Activated B cell treated with CpG ODN at 0.5 μM for 24 hours (primary cell): ENCODE data around the gene SLC4A2. TPM values are rescaled to one million over a fixed set of nuclear protein-coding genes. Genes with fewer than 3 reads are reported as not detected.
"Not testable (repeated sequence)": the region's sequence is repeated elsewhere in the genome, so short reads cannot be mapped to it uniquely, and the experiment has no call there.

Experiments
- ATAC-seq: fragments of 200-7000 bp; cut with Tn5 transposase; one replicate; pipeline ENCODE4 v1.10.0; 2021; ENCODE audit warnings: low read depth, mild to moderate bottlenecking, moderate library complexity
- CTCF ChIA-PET: fragments of 350-600 bp; sonication (Branson Sonifier 250); formaldehyde crosslinking; loops from one replicate; lab custom pipeline; 2021; ENCODE audit warnings: antibody characterized with exemption; lab: Charles Lee
- POLR2A ChIA-PET: fragments of 350-600 bp; sonication (Branson Sonifier 250); formaldehyde crosslinking; loops from one replicate; lab custom pipeline; 2021; ENCODE audit warnings: antibody characterized with exemption; lab: Charles Lee
- DNase-seq: peaks from one replicate; pipeline ENCODE4 v3.0.0; 2022
- H3K27ac Mint-ChIP-seq: one replicate; pipeline ENCODE4 v1.8.0; 2020; ENCODE audit warnings: mixed read lengths
- H3K27me3 Mint-ChIP-seq: one replicate; pipeline ENCODE4 v1.8.0; 2021; ENCODE audit warnings: mixed read lengths
- H3K36me3 Mint-ChIP-seq: one replicate; pipeline ENCODE4 v1.8.0; 2021; ENCODE audit warnings: low read depth, mixed read lengths
- H3K4me1 Mint-ChIP-seq: one replicate; pipeline ENCODE4 v1.8.0; 2021; ENCODE audit warnings: mixed read lengths
- H3K4me3 Mint-ChIP-seq: one replicate; pipeline ENCODE4 v1.8.0; 2020; ENCODE audit warnings: mild to moderate bottlenecking, mixed read lengths
- H3K9me3 Mint-ChIP-seq: one replicate; pipeline ENCODE4 v1.8.0; 2020; ENCODE audit warnings: mixed read lengths
- intact Hi-C: fragments of 100-400 bp; cut with micrococcal nuclease; formaldehyde crosslinking; loops from one replicate; pipeline ENCODE4 v1.15.1; 2024
- total RNA-seq: library from RNA; stranded (reverse); gene quantifications from 2 replicates; pipeline ENCODE4 v1.2.3, GENCODE V29; 2022
- TF ChIP-seq, protein P1 (sequence below): fragments of 200-600 bp; IDR thresholded peaks from one replicate; pipeline ENCODE4 v1.8.0; 2022; ENCODE audit warnings: antibody characterized with exemption, mild to moderate bottlenecking

SLC4A2 gene
- total RNA-seq, 1 donor from 2014 or later = 72.5 TPM

DNA sequence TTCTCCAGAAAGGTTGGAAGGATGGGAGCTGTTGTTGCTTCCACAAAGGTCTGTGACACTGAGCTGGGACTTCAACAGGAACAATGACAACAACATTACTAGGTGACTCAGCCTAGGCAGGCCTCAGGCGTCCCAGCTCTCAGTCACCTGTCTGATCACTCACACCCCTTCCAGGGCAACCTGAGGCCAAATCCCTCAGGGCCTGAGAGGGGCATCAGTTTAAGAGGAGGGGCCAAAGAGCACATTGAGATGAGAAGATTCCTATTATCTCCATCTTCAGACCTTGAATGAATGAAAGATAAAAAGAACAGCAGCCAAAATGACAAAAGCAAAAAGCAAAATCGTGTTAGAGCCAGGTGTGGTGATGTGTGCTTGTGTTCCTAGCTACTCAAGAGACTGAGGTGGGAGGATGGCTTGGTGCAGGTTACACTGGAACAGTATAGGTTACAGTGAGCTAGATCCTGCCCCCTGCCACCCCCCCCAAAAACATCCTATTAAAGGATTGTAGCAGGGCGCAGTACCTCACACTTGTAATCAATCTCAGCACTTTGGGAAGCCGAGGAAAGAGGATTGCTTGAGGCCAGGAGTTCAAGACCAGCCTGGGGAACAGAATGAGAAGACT lies 34.8 kb upstream of the SLC4A2 start, which contains the start of gene ATG9B:
Gene ATG9B, minus strand, starts transcription at position 60 of the 622 bp plus-strand sequence. CDS start 71 bp downstream, outside the sequence.
- peaks cover 5% of the 10 kb centered on the region for H3K36me3 Mint-ChIP-seq
- no peaks in the 10 kb centered on the region for H3K9me3 Mint-ChIP-seq
- DNase-seq = no peak
- no peak within 1 kb of the TSS for H3K4me3 Mint-ChIP-seq
- H3K27me3 Mint-ChIP-seq = peaks cover 37% of the 10 kb centered on the region
- peaks cover 18% of the 10 kb centered on the region for H3K4me1 Mint-ChIP-seq
- ChIA-PET CTCF (no interaction called here), POLR2A (no interaction called here)
- TF ChIP-seq, protein P1, sequence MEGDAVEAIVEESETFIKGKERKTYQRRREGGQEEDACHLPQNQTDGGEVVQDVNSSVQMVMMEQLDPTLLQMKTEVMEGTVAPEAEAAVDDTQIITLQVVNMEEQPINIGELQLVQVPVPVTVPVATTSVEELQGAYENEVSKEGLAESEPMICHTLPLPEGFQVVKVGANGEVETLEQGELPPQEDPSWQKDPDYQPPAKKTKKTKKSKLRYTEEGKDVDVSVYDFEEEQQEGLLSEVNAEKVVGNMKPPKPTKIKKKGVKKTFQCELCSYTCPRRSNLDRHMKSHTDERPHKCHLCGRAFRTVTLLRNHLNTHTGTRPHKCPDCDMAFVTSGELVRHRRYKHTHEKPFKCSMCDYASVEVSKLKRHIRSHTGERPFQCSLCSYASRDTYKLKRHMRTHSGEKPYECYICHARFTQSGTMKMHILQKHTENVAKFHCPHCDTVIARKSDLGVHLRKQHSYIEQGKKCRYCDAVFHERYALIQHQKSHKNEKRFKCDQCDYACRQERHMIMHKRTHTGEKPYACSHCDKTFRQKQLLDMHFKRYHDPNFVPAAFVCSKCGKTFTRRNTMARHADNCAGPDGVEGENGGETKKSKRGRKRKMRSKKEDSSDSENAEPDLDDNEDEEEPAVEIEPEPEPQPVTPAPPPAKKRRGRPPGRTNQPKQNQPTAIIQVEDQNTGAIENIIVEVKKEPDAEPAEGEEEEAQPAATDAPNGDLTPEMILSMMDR = no peak
- intact Hi-C loops = loop anchor here (5.0 kb wide), 3 partner anchors 617 to 1402 kb away; partner anchors contain the start of gene ZNF775
- no peak for ATAC-seq
- no peak within 1 kb of the TSS for H3K27ac Mint-ChIP-seq

DNA sequence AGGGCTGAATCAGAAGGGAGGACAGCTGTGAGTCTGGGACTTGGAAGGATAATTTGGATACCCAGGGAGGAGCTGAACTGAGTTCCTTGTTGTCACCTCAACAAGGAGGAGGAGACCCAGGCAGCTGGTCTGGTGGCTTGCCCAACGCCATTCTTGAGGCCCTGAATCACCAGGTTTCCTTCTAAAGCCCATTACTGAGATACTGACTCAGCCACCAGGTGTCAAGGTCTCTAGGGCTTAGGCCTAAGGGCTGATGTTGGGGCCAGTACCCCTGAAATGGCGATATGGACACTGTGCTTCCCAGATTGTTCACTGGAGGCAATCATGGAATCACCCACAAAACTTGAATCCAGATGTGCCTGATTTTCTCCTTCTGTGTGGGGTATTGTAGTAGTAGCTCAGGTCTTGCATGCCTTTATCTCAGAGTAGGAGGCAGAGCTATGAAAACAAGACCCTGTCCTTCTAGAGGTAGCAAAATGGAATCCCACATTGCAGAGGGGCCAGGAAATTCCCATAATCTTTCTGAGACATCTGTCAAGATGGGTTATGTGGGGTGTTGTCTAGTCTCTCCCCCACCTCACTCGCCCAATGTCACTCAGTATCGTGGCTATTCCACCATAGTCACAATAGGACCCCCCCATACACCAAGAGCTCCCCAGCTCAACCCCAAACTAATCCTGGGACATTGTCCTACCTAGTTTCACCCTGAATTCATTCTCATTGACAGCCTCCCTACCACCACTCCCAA lies 33.3 kb upstream of the SLC4A2 start:
- ATAC-seq (no peak), DNase-seq (no peak)
- TF ChIP-seq, protein P1 = no peak
- Mint-ChIP-seq H3K4me1 (peaks cover 22% of the 10 kb centered on the region), H3K4me3 (no peak overlapping the region), H3K9me3 (no peaks in the 10 kb centered on the region), H3K36me3 (peaks cover 6% of the 10 kb centered on the region), H3K27me3 (peaks cover 22% of the 10 kb centered on the region), H3K27ac (no peak overlapping the region)
- CTCF ChIA-PET = interaction anchor here (1.3 to 3.9 kb wide), 2 partner anchors 8 to 40 kb away, joined by 3 to 25 read pairs; no protein-coding TSS in a partner anchor
- intact Hi-C loops = loop anchor here (5.0 kb wide), 3 partner anchors 619 to 1404 kb away; partner anchors contain the start of gene ZNF775
- POLR2A ChIA-PET = interaction anchor here (0.6 kb wide), 1 partner anchor 182 kb away, joined by 3 read pairs; no protein-coding TSS in a partner anchor

DNA sequence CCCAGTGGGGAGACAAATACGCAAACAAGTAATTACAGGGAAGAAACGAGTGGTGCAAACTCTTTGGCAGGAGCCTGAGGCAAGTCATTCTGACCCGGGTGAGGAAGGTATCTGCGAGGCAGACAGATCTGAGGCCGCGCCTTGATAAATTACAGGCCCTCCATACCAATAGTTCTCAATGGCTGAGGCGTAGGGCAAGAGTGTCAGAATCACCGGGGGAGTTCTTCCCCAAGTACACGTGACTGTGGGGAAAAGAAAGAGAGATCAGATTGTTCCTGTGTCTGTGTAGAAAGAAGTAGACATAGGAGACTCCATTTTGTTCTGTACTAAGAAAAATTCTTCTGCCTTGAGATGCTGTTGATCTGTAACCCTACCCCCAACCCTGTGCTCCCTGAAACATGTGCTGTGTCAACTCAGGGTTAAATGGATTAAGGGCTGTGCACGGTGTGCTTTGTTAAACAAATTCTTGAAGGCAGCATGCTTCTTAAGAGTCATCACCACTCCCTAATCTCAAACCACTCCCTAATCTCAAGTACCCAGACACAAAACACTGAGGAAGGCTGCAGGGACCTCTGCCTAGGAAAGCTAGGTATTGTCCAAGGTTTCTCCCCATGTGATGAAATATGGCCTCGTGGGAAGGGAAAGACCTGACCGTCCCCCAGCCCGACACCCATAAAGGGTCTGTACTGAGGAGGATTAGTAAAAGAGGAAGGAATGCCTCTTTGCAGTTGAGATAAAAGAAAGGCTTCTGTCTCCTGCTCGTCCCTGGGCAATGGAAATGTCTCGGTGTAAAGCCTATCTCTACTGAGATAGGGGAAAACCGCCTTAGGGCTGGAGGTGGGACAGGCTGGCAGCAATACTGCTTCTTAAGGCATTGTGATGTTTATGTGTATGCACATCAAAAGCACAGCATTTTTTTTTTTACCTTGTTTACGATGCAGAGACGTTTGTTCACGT lies 32.3 kb upstream of the SLC4A2 start:
- CTCF ChIA-PET = interaction anchor here (1.3 to 3.9 kb wide), 2 partner anchors 9 to 41 kb away, joined by 3 to 25 read pairs; no protein-coding TSS in a partner anchor
- peak overlapping the region; percentile 97 for H3K27ac Mint-ChIP-seq
- H3K36me3 Mint-ChIP-seq = peaks cover 13% of the 10 kb centered on the region
- not testable (repeated sequence) for DNase-seq, ATAC-seq, H3K9me3 Mint-ChIP-seq
- POLR2A ChIA-PET = interaction anchor here (0.6 to 2.2 kb wide), 7 partner anchors 8 to 181 kb away, joined by 3 to 21 read pairs (median 11); partner anchors contain the start of genes FASTK, SLC4A2 and TMUB1
- peaks cover 22% of the 10 kb centered on the region for H3K4me1 Mint-ChIP-seq
- peak overlapping the region; percentile 96 for H3K4me3 Mint-ChIP-seq
- H3K27me3 Mint-ChIP-seq = peaks cover 15% of the 10 kb centered on the region
- intact Hi-C loops = loop anchor here (5.0 kb wide), 3 partner anchors 620 to 1405 kb away; partner anchors contain the start of gene ZNF775

DNA sequence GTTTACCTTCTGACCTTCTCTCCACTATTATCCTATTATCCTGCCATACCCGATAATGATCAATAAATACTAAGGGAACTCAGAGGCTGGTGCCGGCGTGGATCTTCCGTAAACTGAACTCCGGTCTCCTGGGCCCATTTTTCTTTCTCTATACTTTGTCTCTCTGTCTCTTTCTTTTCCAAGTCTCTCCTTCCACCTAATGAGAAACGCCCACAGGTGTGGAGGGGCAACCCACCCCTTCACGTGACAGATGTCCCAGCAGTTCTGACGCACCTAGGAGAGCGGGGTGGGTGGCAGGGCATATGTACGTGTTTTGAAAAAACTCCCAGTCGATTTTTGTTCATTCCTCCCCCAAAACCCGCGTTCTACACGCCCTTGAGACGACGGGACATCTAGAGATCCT lies 31.7 kb upstream of the SLC4A2 start:
- DNase-seq = not testable (repeated sequence)
- H3K4me1 Mint-ChIP-seq = peaks cover 22% of the 10 kb centered on the region

DNA sequence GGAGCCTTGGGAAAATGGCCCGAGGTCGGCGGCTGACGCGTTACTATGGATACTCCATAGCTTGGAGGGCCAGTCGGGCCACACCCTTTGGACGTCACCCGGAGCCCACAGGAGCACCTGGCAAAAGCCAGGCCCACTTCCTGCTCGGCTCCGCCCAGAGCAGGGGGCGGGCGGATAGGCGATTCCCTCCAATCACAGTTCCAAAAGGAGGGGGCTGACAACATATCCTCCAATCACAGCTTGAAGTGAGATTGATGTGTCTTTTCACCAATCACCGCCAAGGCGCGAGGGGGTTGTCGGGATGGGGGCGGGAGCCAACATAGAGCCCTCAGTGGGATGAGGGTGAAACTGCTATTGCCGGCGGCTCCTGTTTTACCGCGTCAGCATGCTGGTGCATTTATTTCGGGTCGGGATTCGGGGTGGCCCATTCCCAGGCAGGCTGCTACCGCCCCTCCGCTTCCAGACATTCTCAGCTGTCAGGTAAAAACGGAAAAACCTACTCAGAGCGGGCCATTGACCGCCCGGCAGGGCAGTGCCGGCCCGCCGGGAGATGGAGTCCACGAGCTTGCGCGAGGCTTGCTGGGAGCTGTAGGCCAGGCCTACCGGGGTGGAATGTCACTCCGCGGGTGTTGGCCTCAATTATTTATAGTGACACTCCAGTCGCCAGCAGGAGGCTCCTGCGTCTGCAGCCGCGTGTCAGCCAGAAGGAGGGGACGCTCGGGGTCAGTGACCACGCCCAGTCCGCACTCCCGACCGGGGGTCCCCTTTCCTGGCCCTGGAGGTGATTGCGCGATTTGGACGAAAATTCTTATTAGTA lies 31.1 kb upstream of the SLC4A2 start, which contains the start of gene ABCB8:
Gene ABCB8, plus strand, starts transcription at position 320 of the 817 bp plus-strand sequence. Its CDS starts 66 bp downstream, at position 386.
- Mint-ChIP-seq H3K27ac (peak within 1 kb of the TSS; percentile 97), H3K9me3 (no peaks in the 10 kb centered on the region), H3K4me1 (peaks cover 22% of the 10 kb centered on the region), H3K27me3 (peaks cover 9% of the 10 kb centered on the region), H3K4me3 (peak within 1 kb of the TSS; percentile 96), H3K36me3 (peaks cover 14% of the 10 kb centered on the region)
- POLR2A ChIA-PET = interaction anchor here (0.6 to 2.2 kb wide), 14 partner anchors 10 to 1190 kb away, joined by 3 to 21 read pairs (median 4); partner anchors contain the start of genes FASTK, NUB1, SLC4A2 and TMUB1
- peak; percentile 94 for DNase-seq
- peak; percentile 93 for ATAC-seq
- TF ChIP-seq, protein P1 = no peak
- CTCF ChIA-PET = interaction anchor here (1.0 to 3.9 kb wide), 4 partner anchors 10 to 83 kb away, joined by 3 to 25 read pairs (median 3); no protein-coding TSS in a partner anchor
- intact Hi-C loops = loop anchor here (1.0 to 5.0 kb wide), 11 partner anchors 10 to 1406 kb away; partner anchors contain the start of genes ABCF2, NUB1, TMUB1 and ZNF775

More for the DNA sequence above, 31.7 kb upstream of the SLC4A2 start:
- intact Hi-C loops = loop anchor here (1.0 to 5.0 kb wide), 11 partner anchors 9 to 1405 kb away; partner anchors contain the start of genes ABCF2, NUB1, TMUB1 and ZNF775
- H3K36me3 Mint-ChIP-seq = peaks cover 14% of the 10 kb centered on the region
- peak overlapping the region; percentile 96 for H3K4me3 Mint-ChIP-seq
- ChIA-PET POLR2A (interaction anchor here (0.6 to 2.2 kb wide), 13 partner anchors 9 to 1190 kb away, joined by 3 to 21 read pairs (median 4); partner anchors contain the start of genes FASTK, NUB1, SLC4A2 and TMUB1), CTCF (interaction anchor here (1.2 to 3.9 kb wide), 3 partner anchors 10 to 83 kb away, joined by 3 to 25 read pairs (median 3); no protein-coding TSS in a partner anchor)
- peak; percentile 6 for ATAC-seq
- H3K27ac Mint-ChIP-seq = peak overlapping the region; percentile 97
- peaks cover 15% of the 10 kb centered on the region for H3K27me3 Mint-ChIP-seq
- H3K9me3 Mint-ChIP-seq = not testable (repeated sequence)
